ENCODE data around the gene DST.

Gene DST

DNA sequence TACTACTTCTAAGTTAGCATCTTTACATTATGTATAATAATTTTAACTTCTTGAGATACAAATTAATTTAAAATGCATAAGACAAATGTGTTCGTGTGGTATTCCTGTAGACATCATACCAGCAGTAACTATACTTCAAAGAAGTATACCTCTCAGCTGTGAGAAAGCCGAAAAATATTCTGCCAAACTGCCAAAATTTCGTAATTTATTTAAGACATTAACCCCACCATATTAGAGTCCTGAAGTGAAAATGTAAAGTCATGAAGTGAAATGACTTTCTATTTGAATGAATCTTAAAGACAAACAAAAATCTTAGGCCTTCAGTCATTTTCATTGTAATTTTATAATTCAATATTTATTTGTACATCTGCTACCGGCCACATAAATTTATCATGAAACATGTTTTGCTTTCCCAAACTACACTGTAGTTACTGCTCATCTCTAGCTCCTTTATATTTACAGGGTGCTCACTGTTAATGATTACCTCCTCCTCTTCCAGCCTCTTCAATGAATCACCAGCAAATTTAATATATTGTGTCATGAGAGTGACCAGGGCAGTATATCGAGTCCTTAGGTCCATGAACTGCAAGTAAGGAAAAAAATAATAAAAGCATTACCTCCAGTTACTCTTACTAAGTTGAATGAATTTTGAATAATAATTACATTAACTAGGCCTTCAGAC lies 18.5 kb downstream of the DST start:
- DNase-seq (ENCODE audit: low read depth in 3 of 3) = no peak

DNA sequence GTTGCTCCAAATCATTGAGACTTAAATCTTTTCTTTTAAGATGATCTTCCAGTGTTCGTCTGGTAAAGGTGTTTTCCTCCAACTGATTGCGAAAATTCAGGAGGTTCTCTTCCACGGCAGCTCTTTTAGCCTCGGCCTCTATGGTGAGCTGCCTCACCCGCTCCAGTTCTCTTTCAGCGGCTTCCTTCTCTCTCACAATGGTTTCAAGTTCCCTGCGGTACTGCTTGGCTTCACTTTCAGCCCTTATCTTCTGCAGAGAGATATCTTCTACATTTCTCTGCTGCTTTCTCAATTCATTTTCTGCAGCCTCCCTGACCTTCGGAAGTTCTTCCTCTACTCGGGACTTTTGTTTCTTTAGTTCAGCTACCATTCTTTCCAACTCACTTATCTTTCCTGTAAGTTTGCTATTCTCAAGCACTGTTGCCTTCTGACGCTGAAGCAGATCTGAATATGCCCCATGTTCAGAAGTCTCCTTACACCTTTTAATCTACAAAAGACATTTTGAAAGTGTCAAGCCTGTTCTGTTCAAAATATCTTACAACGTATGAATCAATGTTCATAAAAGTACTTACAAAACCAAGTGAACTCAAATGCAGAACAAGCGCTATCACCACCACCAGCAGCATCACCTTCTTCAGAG lies 22.3 kb downstream of the DST start:
- no peak for DNase-seq (ENCODE audit: low read depth in 3 of 3)

DNA sequence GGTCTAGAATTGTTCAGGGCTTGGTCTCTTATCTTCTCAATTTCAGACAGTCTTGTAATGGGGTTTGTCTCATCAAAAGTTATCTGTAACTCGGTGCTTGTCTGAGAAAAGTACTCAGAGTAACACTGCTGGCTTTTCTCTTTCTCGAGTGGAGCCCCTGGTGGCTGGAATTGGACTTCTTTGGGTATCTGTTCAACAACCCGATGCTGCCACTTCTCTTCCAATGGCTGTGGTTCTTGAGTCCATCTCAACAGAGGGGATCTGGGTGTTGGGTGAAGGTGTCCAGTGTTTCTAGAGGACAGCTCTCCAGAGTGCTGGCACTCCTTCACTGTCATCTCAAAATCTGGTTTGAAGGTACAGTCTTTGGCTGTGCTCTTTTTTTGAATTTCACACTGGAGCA lies 24.6 kb downstream of the DST start:
- DNase-seq (ENCODE audit: low read depth in 3 of 3) = no peak

DNA sequence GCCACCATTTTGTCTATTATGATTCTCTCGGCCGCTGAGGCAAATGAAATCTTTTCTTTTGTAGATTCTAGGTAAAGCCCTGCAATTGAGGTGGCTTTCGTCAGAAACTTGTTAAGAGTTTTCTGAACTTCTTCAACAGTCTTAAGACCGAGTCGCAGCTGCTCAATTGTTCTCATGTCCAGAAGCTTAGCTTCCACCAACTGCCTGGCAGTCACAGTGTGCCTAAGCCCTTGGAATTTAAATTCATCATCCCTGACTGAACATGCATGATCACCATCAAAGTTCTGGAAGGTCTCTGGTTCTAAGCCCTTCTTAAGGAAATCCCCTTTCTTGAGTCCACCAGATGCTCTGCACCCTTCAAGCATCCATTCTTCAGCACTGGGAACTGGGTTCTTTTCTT lies 25.7 kb downstream of the DST start:
- DNase-seq (ENCODE audit: low read depth in 3 of 3) = no peak

DNA sequence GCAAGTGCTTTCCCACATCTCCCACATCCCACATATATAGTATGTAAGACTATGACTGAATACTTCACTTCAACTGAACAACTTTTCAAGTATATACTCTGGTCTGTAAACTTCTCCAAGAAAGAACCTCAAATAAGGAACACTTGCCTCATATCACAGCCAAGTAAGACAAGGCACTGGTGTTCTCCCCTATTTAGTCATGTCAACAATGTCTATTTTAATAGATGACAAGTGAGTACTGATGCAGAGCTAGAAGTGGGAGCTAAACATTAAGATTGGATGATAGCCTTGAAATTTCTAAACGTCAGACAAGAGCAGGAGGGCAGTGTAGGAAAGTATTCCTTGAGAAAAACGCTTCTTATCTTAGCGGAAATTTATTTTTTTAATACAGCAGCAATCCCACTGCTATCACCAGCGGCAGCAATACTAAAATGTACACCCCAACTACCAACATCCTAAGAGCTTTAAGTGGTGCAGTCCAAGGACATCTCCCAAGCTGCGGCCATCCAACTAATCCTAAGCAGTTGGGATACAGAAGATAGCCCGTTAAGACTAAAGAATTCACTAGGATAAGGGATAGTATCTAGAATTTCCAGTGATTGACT lies 29.3 kb downstream of the DST start:
- DNase-seq (ENCODE audit: low read depth in 3 of 3) = no peak

DNA sequence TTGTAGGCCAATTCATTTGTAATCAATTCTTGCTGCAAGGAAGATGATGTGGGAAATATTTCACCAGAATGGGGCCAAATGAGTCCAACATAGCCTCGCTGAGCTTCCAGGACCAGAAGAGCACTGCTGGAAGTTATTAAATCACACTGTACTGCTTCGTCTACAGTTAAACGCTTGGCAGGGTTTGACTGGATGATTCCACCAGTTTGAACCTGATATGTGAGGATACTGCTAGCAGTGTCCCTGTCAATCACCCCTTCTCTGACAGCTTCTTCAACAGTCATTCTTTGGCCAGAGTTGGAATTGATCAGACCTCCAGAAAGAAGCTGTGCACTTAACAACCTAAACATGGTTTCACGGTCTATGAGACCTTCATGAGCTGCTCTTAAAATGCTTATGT lies 34.4 kb downstream of the DST start:
- no peak for DNase-seq (ENCODE audit: low read depth in 3 of 3)

DNA sequence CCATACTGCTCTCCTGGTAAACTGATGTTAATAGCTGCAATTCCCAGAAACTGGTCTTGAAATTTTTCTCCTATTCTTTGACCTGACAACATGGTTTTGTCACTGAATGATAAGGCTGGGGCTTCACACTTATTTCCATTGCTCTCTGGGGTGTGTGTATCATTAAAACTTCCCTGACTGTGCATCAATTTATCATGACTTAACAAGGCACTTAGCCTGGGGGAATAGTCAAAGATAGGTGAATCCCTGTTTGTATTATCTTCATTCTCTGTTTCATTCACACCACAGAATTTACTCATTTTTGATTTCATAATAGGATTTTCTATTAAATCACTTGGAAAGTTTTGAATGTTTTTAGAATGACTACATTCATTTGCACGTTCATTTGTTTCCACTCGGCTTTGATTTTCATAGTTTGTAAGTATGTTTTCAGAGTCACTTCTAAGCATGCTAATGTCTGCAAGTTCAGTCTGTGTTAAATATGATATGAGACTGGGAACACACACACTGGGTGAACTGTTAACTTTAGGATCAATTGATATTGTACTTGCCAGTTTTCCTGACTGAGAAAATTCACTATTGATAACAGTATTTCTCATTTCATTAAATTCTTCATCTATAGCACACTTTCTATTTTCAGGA lies 35.5 kb downstream of the DST start:
- no peak for DNase-seq (ENCODE audit: low read depth in 3 of 3)

DNA sequence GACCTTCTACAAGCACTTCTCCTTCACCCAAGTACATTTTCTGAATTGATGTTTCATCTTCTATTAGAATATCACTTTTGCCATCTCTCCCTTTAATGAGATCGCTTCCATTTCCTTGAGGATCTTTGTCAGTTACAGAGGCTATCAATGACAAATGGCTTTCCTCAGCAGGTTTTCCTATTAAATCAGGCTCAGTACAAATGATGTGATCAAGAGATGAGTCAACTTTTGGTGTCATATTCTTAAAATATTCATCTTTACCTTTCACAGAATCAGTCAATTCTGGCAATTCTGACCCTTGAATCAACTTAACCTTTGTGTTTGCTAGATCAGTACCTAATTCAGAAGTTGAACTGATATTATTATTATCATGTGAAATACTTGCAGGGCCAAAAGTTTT lies 37.3 kb downstream of the DST start:
- no peak for DNase-seq (ENCODE audit: low read depth in 3 of 3)

DNA sequence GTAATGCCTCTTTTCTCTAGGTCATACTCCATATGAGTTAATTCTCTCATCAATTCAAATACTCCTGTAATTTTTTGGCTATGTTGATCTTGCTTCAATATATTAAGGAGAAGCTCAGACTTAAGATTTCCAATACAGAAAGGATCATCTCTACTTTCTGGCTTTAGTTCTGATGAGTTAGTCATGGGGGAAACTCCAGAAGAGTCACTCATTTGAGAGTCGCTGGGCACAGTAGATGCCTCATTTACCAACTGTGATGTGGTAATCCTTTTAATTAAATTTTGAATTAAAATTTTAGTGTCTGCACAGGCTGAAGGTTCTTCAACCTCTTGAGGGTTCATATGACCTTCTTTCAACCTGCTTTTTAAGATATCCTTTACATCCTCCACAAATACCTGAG lies 38.5 kb downstream of the DST start:
- DNase-seq (ENCODE audit: low read depth in 3 of 3) = no peak

DNA sequence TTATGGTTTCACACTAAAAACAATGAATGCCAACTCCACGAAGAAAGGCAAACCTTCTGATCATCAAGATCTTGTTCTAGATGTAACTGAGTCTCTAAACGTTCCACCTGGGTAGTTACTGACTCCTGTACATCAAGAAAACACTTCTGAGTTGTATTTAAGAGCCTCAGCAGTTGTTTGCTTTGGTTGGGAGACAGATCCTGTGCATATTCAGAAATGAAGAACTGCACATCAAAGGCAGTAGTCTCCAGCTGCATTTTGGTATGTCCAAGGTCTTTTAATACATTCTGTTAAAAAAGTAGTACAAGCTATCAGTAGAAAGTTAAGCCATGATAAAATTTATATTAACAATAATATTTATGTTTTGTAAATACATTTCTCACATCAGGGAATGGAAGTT lies 41.3 kb downstream of the DST start:
- DNase-seq (ENCODE audit: low read depth in 3 of 3) = no peak

DNA sequence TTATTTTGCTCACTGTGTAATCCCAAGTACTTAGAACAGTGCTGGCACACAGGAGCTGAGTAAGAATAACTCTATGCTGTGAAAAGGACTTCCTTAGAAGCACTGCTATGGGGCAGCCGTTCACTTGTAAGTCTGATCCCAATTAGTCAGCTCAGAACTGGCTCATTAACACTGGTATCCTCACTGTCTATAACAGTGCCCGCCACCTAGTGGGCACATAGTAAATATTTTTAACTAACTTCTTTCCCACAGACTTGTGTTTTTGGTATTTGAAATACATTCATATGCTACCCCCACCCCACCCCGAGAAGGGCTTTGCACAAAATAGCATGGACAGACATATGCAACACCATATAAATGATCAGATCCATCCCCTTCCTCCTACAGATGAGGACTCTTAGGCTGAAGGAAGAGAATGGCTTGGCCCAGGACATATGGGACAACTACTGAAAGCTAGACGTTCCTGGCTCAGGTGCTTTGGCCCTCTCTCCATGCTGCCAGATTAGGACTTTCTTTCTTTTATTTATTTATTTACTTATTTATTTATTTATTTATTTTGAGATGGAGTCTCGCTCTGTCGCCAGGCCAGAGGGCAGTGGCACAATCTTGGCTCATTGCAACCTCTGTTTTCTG lies 47.1 kb downstream of the DST start:
- DNase-seq (ENCODE audit: low read depth in 3 of 3) = peak; percentile 19 to 32 (median 32)

DNA sequence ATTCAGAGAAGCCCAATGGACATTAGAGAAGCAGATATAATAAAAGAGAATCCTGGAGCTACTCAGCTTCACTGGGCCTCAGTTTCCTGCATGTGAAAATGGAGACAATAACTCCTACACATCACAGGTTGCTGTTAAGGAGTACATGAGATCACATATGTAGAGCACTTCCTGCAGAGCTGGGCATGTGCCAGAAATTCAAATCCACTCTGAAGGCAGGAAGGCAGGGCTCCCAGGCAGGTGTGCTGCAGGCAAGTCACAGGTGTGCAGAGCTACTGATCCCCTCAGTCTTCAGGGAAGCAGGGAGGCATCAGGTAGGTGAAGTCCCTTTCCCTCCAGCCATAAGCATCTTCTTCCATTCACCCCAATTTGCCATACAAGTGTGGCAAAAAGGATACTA lies 48.0 kb downstream of the DST start:
- DNase-seq (ENCODE audit: low read depth in 3 of 3) = no peak

DNA sequence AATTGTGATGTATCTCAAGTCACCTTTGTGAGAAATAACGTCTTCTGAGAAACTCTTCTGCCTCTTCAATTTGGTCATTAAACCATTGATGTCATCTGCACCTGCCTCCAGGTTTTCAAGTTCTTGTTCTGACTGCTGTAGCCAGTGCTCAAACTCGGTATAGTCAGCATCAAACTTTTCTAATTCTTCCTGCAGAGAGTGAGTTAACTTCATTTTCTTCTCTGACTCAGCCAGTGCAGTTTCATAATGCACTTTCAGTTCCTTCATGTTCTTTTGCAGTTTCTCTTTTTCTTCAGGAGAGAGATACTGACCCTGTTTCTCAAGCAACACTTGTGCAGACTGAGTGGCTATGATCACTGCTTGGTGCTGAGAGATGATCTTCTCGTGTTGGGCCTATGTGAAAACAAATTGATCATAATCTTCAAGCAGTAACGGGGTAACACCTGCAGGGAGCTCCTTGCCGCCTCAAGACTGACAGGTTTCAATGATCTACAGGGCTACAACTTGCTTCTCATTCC lies 48.8 kb downstream of the DST start:
- DNase-seq (ENCODE audit: low read depth in 3 of 3) = peak in 1 of 3 donors; percentile 17

DNA sequence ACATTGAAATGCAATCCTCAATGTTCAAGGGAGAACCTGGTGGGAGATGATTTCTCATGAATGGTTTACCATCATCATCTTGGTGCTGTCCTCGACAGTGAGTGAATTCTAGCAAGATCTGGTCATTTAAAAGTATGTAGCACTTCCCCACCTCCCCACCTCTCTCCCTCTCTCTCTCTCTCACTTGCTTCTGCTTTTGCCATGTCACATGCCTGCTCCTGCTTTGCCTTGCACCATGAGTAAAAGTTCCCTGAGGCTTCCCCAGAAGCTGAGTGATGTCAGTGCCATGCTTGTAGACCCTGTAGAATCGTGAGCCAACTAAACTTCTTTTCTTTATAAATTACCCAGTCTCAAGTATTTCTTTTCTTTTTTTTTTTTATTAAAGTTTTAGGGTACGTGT lies 60.5 kb downstream of the DST start:
- DNase-seq (ENCODE audit: low read depth in 3 of 3) = no peak

DNA sequence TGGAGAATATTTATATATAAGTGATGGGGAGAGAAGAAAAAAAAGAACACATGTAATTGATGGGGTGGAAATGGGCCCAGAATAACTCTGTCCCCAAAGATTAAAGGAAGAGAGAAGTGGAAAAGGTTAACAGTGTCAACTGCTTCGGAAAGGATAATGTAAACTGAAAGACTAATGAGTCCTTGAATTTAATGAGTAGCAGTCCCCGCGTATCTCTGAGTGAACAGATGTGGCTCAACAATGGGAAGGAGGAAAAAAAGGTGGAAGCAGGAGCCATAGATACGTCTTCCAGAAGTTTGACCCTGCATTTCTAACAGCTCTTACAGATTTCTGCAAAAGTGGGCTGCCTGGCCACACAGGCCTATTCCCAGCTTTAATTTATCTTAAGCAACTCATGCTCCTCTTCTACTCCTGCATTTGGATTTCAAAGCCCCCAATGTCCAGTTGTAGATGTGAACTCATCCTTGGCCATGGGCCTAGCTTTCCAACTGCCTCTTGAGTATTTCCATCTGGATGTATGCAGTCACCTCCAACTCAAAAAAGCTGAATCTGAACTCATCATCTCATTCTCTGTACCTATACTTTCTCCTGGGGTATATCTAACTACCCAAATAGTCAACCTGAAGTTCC lies 61.3 kb downstream of the DST start:
- no peak for DNase-seq (ENCODE audit: low read depth in 3 of 3)

DNA sequence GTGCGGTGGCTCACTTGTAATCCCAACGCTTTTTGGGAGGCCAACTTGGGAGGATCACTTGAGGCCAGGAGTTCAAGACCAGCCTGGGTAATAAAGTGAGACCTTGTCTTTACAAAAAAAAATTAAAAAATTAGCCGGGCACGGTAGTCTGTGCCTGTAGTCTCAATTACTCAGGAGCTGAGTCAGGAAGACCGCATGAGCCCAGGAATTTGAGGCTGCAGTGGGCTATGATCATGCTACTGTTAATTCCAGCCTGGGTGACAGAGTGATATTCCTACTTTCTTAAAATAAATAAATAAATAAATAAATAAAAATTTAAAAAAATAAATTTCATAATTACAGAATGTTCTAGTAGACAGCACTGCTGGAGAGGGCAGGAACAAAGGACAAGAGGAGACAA lies 62.4 kb downstream of the DST start:
- no peak for DNase-seq (ENCODE audit: low read depth in 3 of 3)

DNA sequence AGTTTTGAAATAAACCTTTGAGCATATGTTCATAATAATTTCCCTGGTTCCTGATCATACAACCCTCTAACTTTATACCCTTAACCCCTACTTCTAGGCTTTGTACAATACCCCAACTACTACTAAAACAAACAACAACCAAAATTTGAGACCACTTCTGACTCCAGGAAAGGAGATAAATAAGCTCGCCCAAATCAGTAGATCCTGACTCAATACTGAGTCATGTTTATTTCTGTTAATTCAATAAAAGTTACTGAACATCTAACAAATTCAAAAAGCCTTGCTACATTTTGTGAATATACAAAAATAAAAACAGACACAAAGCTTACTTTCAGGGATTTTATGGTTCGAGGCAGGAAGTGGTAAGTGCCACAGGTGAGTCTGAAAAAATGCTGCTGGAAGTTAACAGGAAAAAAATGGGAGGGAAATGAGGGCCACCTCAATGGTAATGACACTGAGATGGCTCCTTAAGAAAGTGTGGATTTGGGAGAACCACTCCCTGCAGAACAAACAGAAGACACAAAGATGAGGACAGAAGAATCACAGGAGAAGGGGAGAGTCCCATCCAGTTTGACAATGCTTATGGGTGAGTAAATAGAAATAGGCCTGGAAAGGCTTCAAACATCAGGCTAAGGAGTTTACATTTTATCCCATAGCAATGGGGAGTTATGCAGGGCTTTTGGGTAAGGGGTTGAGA lies 63.4 kb downstream of the DST start:
- DNase-seq (ENCODE audit: low read depth in 3 of 3) = no peak

DNA sequence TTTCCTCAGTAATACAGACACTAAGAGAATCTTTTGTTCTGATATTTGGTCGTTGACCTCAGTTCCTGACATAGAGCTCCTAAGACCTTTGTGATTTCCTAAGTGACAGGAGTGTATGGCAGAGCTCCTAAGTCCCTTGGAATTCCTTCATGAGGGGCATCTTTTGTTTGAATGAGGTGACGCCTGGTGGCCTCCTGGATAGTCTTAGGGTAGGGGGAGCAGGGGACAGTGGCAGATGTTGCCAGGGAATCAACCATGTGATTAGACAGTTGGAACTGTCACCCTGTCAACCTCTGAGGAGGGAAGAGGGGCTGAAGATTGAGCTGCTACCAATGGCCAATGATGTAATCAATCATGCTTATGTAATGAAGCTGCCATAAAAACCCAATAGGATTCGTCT lies 67.0 kb downstream of the DST start:
- DNase-seq (ENCODE audit: low read depth in 3 of 3) = no peak

DNA sequence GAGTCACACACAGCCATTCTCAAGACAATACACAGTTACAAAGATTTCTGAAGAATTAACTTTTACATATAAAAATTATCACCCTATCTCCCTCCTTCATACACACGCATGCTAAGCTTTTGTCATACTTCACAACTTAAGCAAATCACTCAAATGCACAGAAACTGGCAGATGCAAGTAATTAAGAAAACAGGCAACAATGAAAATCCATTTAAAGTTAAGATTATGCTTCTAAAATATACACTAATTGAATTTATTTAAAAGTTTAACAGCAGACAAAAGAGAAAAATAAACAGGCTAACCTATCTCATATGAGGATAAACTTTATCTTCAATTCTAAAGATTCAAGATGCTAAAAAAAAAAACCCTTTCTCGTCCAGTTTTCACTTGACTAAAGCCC lies 68.4 kb downstream of the DST start:
- no peak for DNase-seq (ENCODE audit: low read depth in 3 of 3)

DNA sequence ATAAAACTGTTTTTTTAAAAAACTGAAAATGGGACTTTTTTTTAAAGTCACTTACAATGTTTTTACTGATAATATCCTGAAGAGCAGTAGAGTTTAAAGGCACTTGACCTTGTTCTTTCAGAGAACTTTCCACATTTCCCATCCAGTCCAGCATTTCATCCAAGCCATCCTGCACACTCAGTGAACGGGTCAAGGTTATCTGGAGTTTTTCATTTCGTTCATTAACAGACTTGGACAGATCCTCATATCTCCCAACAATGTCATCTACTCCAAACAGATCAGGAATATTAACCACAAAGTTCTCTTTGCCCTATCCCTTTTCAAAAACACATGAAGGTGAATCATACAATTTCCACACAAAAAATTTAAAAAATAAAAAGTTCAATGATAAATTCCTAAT lies 69.1 kb downstream of the DST start:
- no peak for DNase-seq (ENCODE audit: low read depth in 3 of 3)

DNA sequence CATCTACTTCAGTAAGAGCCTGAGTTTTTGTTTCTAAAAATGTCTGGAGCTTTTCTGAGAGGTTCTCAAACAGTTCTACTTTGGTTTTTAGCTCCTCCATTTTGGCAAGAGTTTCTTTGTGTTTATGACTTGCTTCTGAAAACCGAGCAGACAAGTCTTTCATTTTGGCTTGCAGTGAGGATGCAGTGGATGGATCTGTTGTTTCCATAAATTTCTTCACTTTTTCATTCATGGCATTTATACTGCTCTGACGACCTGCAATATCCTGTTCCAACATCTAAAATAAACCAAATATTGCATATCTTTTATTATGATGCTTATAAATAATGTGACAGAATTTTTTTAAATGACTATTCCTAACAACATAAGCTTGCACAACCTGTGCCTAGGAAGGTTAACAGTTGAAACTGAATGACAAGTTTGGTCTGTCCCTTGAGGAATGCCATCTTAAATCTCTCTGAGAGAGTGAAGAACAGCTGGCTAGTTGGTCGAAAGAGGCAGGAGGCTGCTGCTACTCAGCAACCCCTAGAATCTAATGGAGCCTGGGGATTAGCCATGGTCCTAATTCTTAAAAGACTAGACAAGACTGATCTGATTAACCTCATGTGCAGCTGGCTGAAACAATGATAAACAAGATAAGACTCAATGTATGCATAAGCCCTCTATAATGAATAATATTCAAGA lies 69.8 kb downstream of the DST start:
- DNase-seq (ENCODE audit: low read depth in 3 of 3) = no peak
